Inflammatory macrophage treated with lipopolysaccharide for 4 hours (primary cell): ENCODE data around the gene FTH1.
"Not testable (repeated sequence)": the region's sequence is repeated elsewhere in the genome, so short reads cannot be mapped to it uniquely, and the experiment has no call there.

Source experiments
- DNase-seq: peaks from one replicate; pipeline ENCODE4 v3.0.0-alpha.2; 2020

FTH1 gene

GRCh38 chr11:61963282-61964057, 4.0 kb downstream of the FTH1 start:
- DNase-seq = peak; percentile 94

- no peak for DNase-seq
Observed at GRCh38 chr11:61963016-61963281, 4.5 kb downstream of the FTH1 start.

GRCh38 chr11:61962213-61963015, 5.0 kb downstream of the FTH1 start:
- peak; percentile 68 for DNase-seq

GRCh38 chr11:61961570-61962212, 5.7 kb downstream of the FTH1 start:
- DNase-seq = no peak

GRCh38 chr11:61960532-61960931, 6.9 kb downstream of the FTH1 start:
- no peak for DNase-seq

- DNase-seq = no peak
Observed at GRCh38 chr11:61959678-61960077, 7.8 kb downstream of the FTH1 start.

- DNase-seq = no peak
Observed at GRCh38 chr11:61959114-61959513, 8.3 kb downstream of the FTH1 start.

- no peak for DNase-seq
Observed at GRCh38 chr11:61958590-61958989, 8.8 kb downstream of the FTH1 start.

GRCh38 chr11:61957021-61957770, 10.2 kb downstream of the FTH1 start:
- DNase-seq = no peak

GRCh38 chr11:61956191-61957020, 11.0 kb downstream of the FTH1 start:
- no peak for DNase-seq

- DNase-seq = peak; percentile 34
Observed at GRCh38 chr11:61955422-61956135, 11.9 kb downstream of the FTH1 start.

GRCh38 chr11:61954851-61955421, 12.5 kb downstream of the FTH1 start:
- DNase-seq = peak; percentile 95

GRCh38 chr11:61954106-61954850, 13.2 kb downstream of the FTH1 start:
- peak; percentile 29 for DNase-seq

GRCh38 chr11:61953632-61954031, 13.8 kb downstream of the FTH1 start:
- not testable (repeated sequence) for DNase-seq

GRCh38 chr11:61952882-61953281, 14.6 kb downstream of the FTH1 start:
- DNase-seq = no peak

GRCh38 chr11:61951484-61952135, 15.8 kb downstream of the FTH1 start:
- no peak for DNase-seq

GRCh38 chr11:61950035-61950547, 17.3 kb downstream of the FTH1 start, which contains the start of gene BEST1:
Gene BEST1 (plus strand): TSS chr11:61950351. CDS start chr11:61951807, 1,456 bp downstream.
- DNase-seq = no peak

- peak; percentile 87 for DNase-seq
Observed at GRCh38 chr11:61949169-61950034, 18.0 kb downstream of the FTH1 start.
